H1 (cell line): ENCODE results near the gene CADPS. TPM values are rescaled to one million over a fixed set of nuclear protein-coding genes. Genes with fewer than 3 reads are reported as not detected.

Source experiments
- CTCF ChIA-PET: fragments of 300-600 bp; sonication (Branson Sonifier 250); formaldehyde crosslinking; loops from one replicate; lab custom pipeline; 2021; ENCODE audit not compliant: partially characterized antibody; lab: Charles Lee
- POLR2A ChIA-PET: fragments of 300-600 bp; sonication (Branson Sonifier 250); formaldehyde crosslinking; loops from one replicate; lab custom pipeline; 2021; ENCODE audit warnings: inconsistent platforms; ENCODE audit not compliant: partially characterized antibody; lab: Charles Lee
- DNase-seq, 2 experiments: peaks; one replicate each; pipeline versions ENCODE4 v3.0.0 to v3.0.0-alpha.2; 2010 to 2022; ENCODE audit warnings: low spot score in 2 of 2, low read depth in 1 of 2, mixed read lengths in 1 of 2
- FAIRE-seq: peaks from 2 replicates; lab custom pipeline; 2011; peaks lifted over from hg19 to GRCh38; lab: Jason Lieb, UNC
- H2AFZ ChIP-seq: 2 replicates; pipeline ENCODE4 v1.8.1; 2012; ENCODE audit warnings: low read length, inconsistent platforms
- H2AK5ac ChIP-seq: 2 replicates; pipeline ENCODE4 v1.6.1; 2013; ENCODE audit warnings: low read depth, low read length
- H2BK120ac ChIP-seq: replicated peaks from 2 replicates; pipeline ENCODE3; 2013; ENCODE audit warnings: low read depth, low read length, inconsistent platforms
- H2BK12ac ChIP-seq: 2 replicates; pipeline ENCODE4 v1.6.1; 2013; ENCODE audit warnings: low read depth, low read length
- H2BK15ac ChIP-seq: 2 replicates; pipeline ENCODE4 v1.6.1; 2013; ENCODE audit warnings: low read length
- H2BK20ac ChIP-seq: 2 replicates; pipeline ENCODE4 v1.6.1; 2013; ENCODE audit warnings: low read length
- H2BK5ac ChIP-seq: 2 replicates; pipeline ENCODE4 v1.6.1; 2013; ENCODE audit warnings: low read depth, low read length
- H3K14ac ChIP-seq: 2 replicates; pipeline ENCODE4 v1.6.1; 2013; ENCODE audit warnings: inconsistent platforms; ENCODE audit not compliant: insufficient read length
- H3K18ac ChIP-seq: 2 replicates; pipeline ENCODE4 v1.6.1; 2013; ENCODE audit warnings: low read length; ENCODE audit errors: extremely low read depth
- H3K23ac ChIP-seq: 2 replicates; pipeline ENCODE4 v1.6.1; 2013; ENCODE audit warnings: inconsistent platforms; ENCODE audit not compliant: insufficient read length
- H3K23me2 ChIP-seq: 2 replicates; pipeline ENCODE4 v1.6.1; 2013; ENCODE audit warnings: low read depth, low read length
- H3K27ac ChIP-seq: 2 replicates; pipeline ENCODE4 v1.6.1; 2011; ENCODE audit warnings: low read depth, low read length, inconsistent platforms
- H3K27me3 ChIP-seq, 4 experiments: replicated peaks in 1 of 4; 1 replicate in 1 of 4; 2 replicates in 3 of 4; pipeline versions ENCODE4 v1.6.1 to v1.8.1; 2011 to 2013; ENCODE audit warnings: low read length in 3 of 4, mild to moderate bottlenecking in 3 of 4, inconsistent platforms in 2 of 4, mixed read lengths in 2 of 4, moderate library complexity in 1 of 4; ENCODE audit not compliant: control insufficient read depth in 3 of 4, insufficient read depth in 3 of 4; ENCODE audit errors: extremely low read depth in 1 of 4
- H3K36me3 ChIP-seq, 4 experiments: 2 replicates each; pipeline versions ENCODE4 v1.6.1 to v1.8.1; 2011 to 2013; ENCODE audit warnings: mild to moderate bottlenecking in 4 of 4, low read length in 3 of 4, moderate library complexity in 2 of 4, control low read depth in 1 of 4, inconsistent platforms in 1 of 4; ENCODE audit not compliant: insufficient read depth in 4 of 4, control insufficient read depth in 2 of 4
- H3K4ac ChIP-seq: replicated peaks from 2 replicates; pipeline ENCODE3; 2013; ENCODE audit warnings: low read length, low read depth, mixed read lengths, inconsistent platforms; ENCODE audit not compliant: insufficient read length
- H3K4me1 ChIP-seq, 4 experiments: replicated peaks in 1 of 4; 1 replicate in 1 of 4; 2 replicates in 3 of 4; pipeline versions ENCODE4 v1.6.1 to v1.8.1; 2011 to 2013; ENCODE audit warnings: low read length in 3 of 4, inconsistent platforms in 2 of 4, mixed read lengths in 1 of 4; ENCODE audit not compliant: insufficient read depth in 4 of 4, control insufficient read depth in 3 of 4
- H3K4me2 ChIP-seq, 2 experiments: 2 replicates each; pipeline versions ENCODE4 v1.6.1 to v1.8.1; 2011 to 2013; ENCODE audit warnings: low read depth in 2 of 2, low read length in 2 of 2, control low read depth in 1 of 2, inconsistent platforms in 1 of 2, mild to moderate bottlenecking in 1 of 2; ENCODE audit not compliant: insufficient read depth in 1 of 2
- H3K4me3 ChIP-seq, 4 experiments: fragments of 200-600, 300-600 bp in 1 of 4; sonication (generic), shearing (Covaris generic), sonication (Bioruptor Twin) in 1 of 4; 2 replicates each; pipeline versions ENCODE4 v1.5.1 to v1.8.1; 2011 to 2016; ENCODE audit warnings: low read length in 4 of 4, low read depth in 3 of 4, control low read depth in 2 of 4, inconsistent platforms in 2 of 4, mild to moderate bottlenecking in 2 of 4, mixed read lengths in 1 of 4, moderate library complexity in 1 of 4; ENCODE audit not compliant: insufficient read depth in 2 of 4; ENCODE audit errors: extremely low read depth in 1 of 4
- H3K56ac ChIP-seq: replicated peaks from 2 replicates; pipeline ENCODE3; 2013; ENCODE audit warnings: low read depth, mild to moderate bottlenecking, mixed read lengths, low read length, inconsistent platforms; ENCODE audit not compliant: insufficient read length
- H3K79me1 ChIP-seq: 2 replicates; pipeline ENCODE4 v1.6.1; 2013; ENCODE audit warnings: low read depth, low read length, control low read depth
- H3K79me2 ChIP-seq, 2 experiments: 2 replicates each; pipeline versions ENCODE4 v1.6.1 to v1.8.1; 2012 to 2013; ENCODE audit warnings: low read length in 2 of 2, mild to moderate bottlenecking in 2 of 2, inconsistent platforms in 1 of 2; ENCODE audit not compliant: insufficient read depth in 2 of 2, control insufficient read depth in 1 of 2
- H3K9ac ChIP-seq, 4 experiments: replicated peaks in 1 of 4; 1 replicate in 1 of 4; 2 replicates in 3 of 4; pipeline versions ENCODE4 v1.6.1 to v1.8.1; 2011 to 2013; ENCODE audit warnings: low read depth in 3 of 4, low read length in 3 of 4, control low read depth in 2 of 4, mild to moderate bottlenecking in 2 of 4, moderate library complexity in 2 of 4, inconsistent platforms in 1 of 4; ENCODE audit errors: extremely low read depth in 1 of 4
- H3K9me3 ChIP-seq, 2 experiments: 2 replicates each; pipeline versions ENCODE4 v1.6.1 to v1.8.1; 2012 to 2013; ENCODE audit warnings: mild to moderate bottlenecking in 2 of 2, moderate library complexity in 2 of 2, control low read depth in 1 of 2, inconsistent platforms in 1 of 2, low read depth in 1 of 2, low read length in 1 of 2, mixed read lengths in 1 of 2; ENCODE audit not compliant: insufficient read depth in 2 of 2
- H4K20me1 ChIP-seq, 2 experiments: replicated peaks in 1 of 2; 2 replicates each; pipeline versions ENCODE3 to v1.8.1; 2011 to 2013; ENCODE audit warnings: inconsistent platforms in 2 of 2, low read length in 2 of 2, mild to moderate bottlenecking in 1 of 2; ENCODE audit not compliant: insufficient read depth in 2 of 2, control insufficient read depth in 1 of 2
- H4K5ac ChIP-seq: 2 replicates; pipeline ENCODE4 v1.6.1; 2013; ENCODE audit warnings: low read length, low read depth, mixed read lengths, inconsistent platforms; ENCODE audit not compliant: insufficient read length
- H4K8ac ChIP-seq: 2 replicates; pipeline ENCODE4 v1.8.0; 2013; ENCODE audit warnings: mild to moderate bottlenecking, moderate library complexity, low read length, inconsistent platforms; ENCODE audit not compliant: insufficient read depth; ENCODE audit errors: extremely low read depth
- H4K91ac ChIP-seq: replicated peaks from 2 replicates; pipeline ENCODE3; 2013; ENCODE audit warnings: low read length, mixed read lengths, inconsistent platforms; ENCODE audit not compliant: insufficient read length
- BACH1 ChIP-seq: IDR thresholded peaks from 2 replicates; pipeline ENCODE4 v1.6.1; 2012; ENCODE audit warnings: low read length, improper control_type of control experiment
- CREB1 ChIP-seq: IDR thresholded peaks from 2 replicates; pipeline ENCODE4 v1.6.1; 2012; ENCODE audit warnings: inconsistent platforms
- FOSL1 ChIP-seq: IDR thresholded peaks from 2 replicates; pipeline ENCODE4 v1.6.1; 2011; ENCODE audit warnings: mild to moderate bottlenecking, low read depth, low read length, moderate library complexity; ENCODE audit not compliant: insufficient read depth
- GABPA ChIP-seq: IDR thresholded peaks from 2 replicates; pipeline ENCODE4 v1.6.1; 2011; ENCODE audit warnings: mild to moderate bottlenecking, low read length, moderate library complexity, borderline replicate concordance; ENCODE audit not compliant: insufficient read depth
- JUND ChIP-seq: IDR thresholded peaks from 2 replicates; pipeline ENCODE4 v1.6.1; 2011; ENCODE audit warnings: mild to moderate bottlenecking, improper control_type of control experiment, low read length
- KDM1A ChIP-seq: fragments of 200-600, 300-600 bp; sonication (generic); IDR thresholded peaks from 2 replicates; pipeline ENCODE4 v1.7.1; 2016; ENCODE audit warnings: mild to moderate bottlenecking, low read length, borderline replicate concordance
- PHF8 ChIP-seq: fragments of 200-600 bp; sonication (generic); conservative IDR thresholded peaks from 2 replicates; pipeline ENCODE4 v1.7.1; 2012; ENCODE audit warnings: low read depth, mild to moderate bottlenecking, inconsistent platforms, low read length, moderate library complexity
- POLR2AphosphoS5 ChIP-seq: IDR thresholded peaks from 2 replicates; pipeline ENCODE4 v1.6.1; 2011; ENCODE audit warnings: low read depth, low read length
- SAP30 ChIP-seq: fragments of 300-600 bp; sonication (generic); IDR thresholded peaks from 2 replicates; pipeline ENCODE4 v1.7.1; 2012; ENCODE audit warnings: low read length, moderate library complexity, mild to moderate bottlenecking, inconsistent platforms; ENCODE audit not compliant: insufficient read depth, insufficient replicate concordance
- SIRT6 ChIP-seq: IDR thresholded peaks from one replicate; pipeline ENCODE4 v1.7.1; 2012; ENCODE audit warnings: low read length, inconsistent platforms
- SP4 ChIP-seq: IDR thresholded peaks from 2 replicates; pipeline ENCODE4 v1.6.1; 2012; ENCODE audit warnings: low read length, inconsistent platforms
- SRF ChIP-seq: IDR thresholded peaks from 2 replicates; pipeline ENCODE4 v1.6.1; 2011; ENCODE audit warnings: mild to moderate bottlenecking, low read depth, low read length, moderate library complexity
- SUZ12 ChIP-seq: fragments of 200-600 bp; sonication (generic); IDR thresholded peaks from 2 replicates; pipeline ENCODE4 v1.6.1; 2012; ENCODE audit warnings: mild to moderate bottlenecking, inconsistent platforms, low read length, moderate library complexity, mixed read lengths
- TBP ChIP-seq: IDR thresholded peaks from 2 replicates; pipeline ENCODE4 v1.6.1; 2011; ENCODE audit warnings: low read depth, low read length, improper control_type of control experiment
- WGBS, 2 experiments: shearing (Covaris generic) in 1 of 2; methylation state at CpG; one replicate each; pipeline versions ENCODE4 v1.1.6 to v1.1.7; 2013 to 2015; ENCODE audit warnings: low lambda C conversion rate in 2 of 2, mixed read lengths in 2 of 2, inconsistent platforms in 1 of 2, low coverage in 1 of 2, missing lambda C conversion rate in 1 of 2; ENCODE audit not compliant: insufficient replicate concordance in 2 of 2, insufficient coverage in 1 of 2, insufficient read length in 1 of 2; ENCODE audit errors: extremely low coverage in 1 of 2, missing lambda C conversion rate in 1 of 2; 5-methylcytosine and 5-hydroxymethylcytosine counted together
- polyA plus RNA-seq, 7 experiments: library from polyadenylated mRNA; depleted of rRNA in 3 of 7; stranded (reverse) in 5 of 7; unstranded in 2 of 7; fragments of >200 nt in 5 of 7; fragments of 200-250 nt in 2 of 7; gene quantifications; 1 replicate in 5 of 7; 2 replicates in 1 of 7; 4 replicates in 1 of 7; pipeline versions ENCODE4 v1.2.1 to v1.2.3, GENCODE V29; 2011 to 2013; ENCODE audit warnings: missing spikeins in 2 of 7, mixed read lengths in 2 of 7
- total RNA-seq: library from RNA; stranded (reverse); fragmentation: NEBNext Ultra II Directional; extraction: Animal tissue kit (Norgen Biotek cat#: 25700); gene quantifications from 2 replicates; pipeline ENCODE4 v1.2.1, GENCODE V29; 2021

CADPS gene
- total and polyA plus RNA-seq, 2 of the 8 experiments (the other 6 are each of a cell fraction or from before 2014, with no cell fraction given), result 7.1 to 10.2 TPM

DNA sequence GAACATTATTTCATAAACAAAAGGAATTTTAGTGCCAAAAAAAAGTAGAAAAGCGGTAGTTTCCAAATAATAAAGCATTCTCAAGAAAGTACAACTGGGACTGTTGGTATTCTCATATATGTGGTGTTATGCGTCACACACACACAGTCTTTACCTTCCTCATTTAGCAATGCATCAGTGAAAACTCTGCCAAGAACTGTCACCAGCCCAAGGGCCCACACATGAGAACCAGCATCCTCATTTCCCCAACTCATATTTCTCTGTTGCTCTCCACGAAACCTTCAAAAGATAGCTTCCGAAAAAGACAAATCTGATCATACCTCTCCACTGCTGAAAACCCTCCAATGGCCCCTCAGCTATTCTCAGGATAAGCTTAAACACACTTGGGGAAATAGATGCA lies 150.7 kb downstream of the CADPS start:
- H3K4me3 ChIP-seq, result no peak overlapping the region
- H2BK20ac ChIP-seq, result no peak overlapping the region
- H2BK15ac ChIP-seq, result no peak overlapping the region
- H3K27me3 ChIP-seq, result no peaks in the 10 kb centered on the region
- no peak overlapping the region for H4K91ac ChIP-seq
- H3K4me2 ChIP-seq, result no peak overlapping the region
- DNase-seq, result no peak
- no peak overlapping the region for H2BK120ac ChIP-seq
- no peak overlapping the region for H3K14ac ChIP-seq
- peaks cover 3 to 7% (median 5%) of the 10 kb centered on the region in 4 experiments; a peak in 6 of 7 replicates for H3K4me1 ChIP-seq
- no peak overlapping the region for H2AK5ac ChIP-seq
- no peaks in the 10 kb centered on the region for H3K79me1 ChIP-seq
- H3K79me2 ChIP-seq, result no peaks in the 10 kb centered on the region
- ChIA-PET CTCF (interaction anchor here (0.5 to 3.8 kb wide), 4 partner anchors 28 to 288 kb away, joined by 3 to 23 read pairs (median 3); no protein-coding TSS in a partner anchor), POLR2A (interaction anchor here (1.4 to 2.1 kb wide), 2 partner anchors 14 to 71 kb away, joined by 4 to 6 read pairs; no protein-coding TSS in a partner anchor)
- no peak overlapping the region for H3K18ac ChIP-seq
- H4K5ac ChIP-seq, result no peak overlapping the region
- no peak overlapping the region for H2BK5ac ChIP-seq
- H3K27ac ChIP-seq, result no peak overlapping the region
- H2BK12ac ChIP-seq, result no peak overlapping the region
- no peaks in the 10 kb centered on the region for H3K36me3 ChIP-seq
- no peak overlapping the region for H3K9ac ChIP-seq
- no peaks in the 10 kb centered on the region for H3K9me3 ChIP-seq
- H4K20me1 ChIP-seq, result peaks cover 0 to 1% of the 10 kb centered on the region in 2 experiments
- H4K8ac ChIP-seq, result no peak overlapping the region
- H3K56ac ChIP-seq, result no peak overlapping the region
- H2AFZ ChIP-seq, result no peak overlapping the region
- FAIRE-seq, result no peak
- no peaks in the 10 kb centered on the region for H3K23me2 ChIP-seq
- H3K23ac ChIP-seq, result no peak overlapping the region
- no peak overlapping the region for H3K4ac ChIP-seq
- TF ChIP-seq PHF8 (no peak), JUND (no peak), BACH1 (no peak), KDM1A (no peak), FOSL1 (no peak), SIRT6 (no peak), POLR2AphosphoS5 (no peak), SAP30 (no peak), CREB1 (no peak), GABPA (no peak), SUZ12 (no peak), SRF (no peak), TBP (no peak), SP4 (no peak)
- 86% methylated on average over 4 of the region's 4 CpGs; no CpG with 5 or more reads in 1 of the 2 experiments for WGBS, 2 experiments
